Posterior vena cava (tissue), 2 donors: ENCODE results near the gene CREB5. TPM values are rescaled to one million over a fixed set of nuclear protein-coding genes. Genes with fewer than 3 reads are reported as not detected.

Experiments used
- DNase-seq: peaks from one replicate; pipeline ENCODE4 v3.0.0-alpha.2; 2020; ENCODE audit warnings: low spot score
- intact Hi-C, 2 donors: fragments of 100-400 bp; cut with DNase I; formaldehyde crosslinking; loops; one replicate each; pipeline versions ENCODE4 v1.14.1 to v1.14.2; 2022 to 2023
- long read RNA-seq, 2 donors: library from polyadenylated mRNA; unstranded; transcript quantifications; one replicate each; pipeline ENCODE4 v2.0.0, GENCODE V29; 2020 to 2021
- total RNA-seq, 2 donors: library from RNA; stranded (reverse); fragmentation: NEBNext Ultra II Directional; extraction: Animal tissue kit (Norgen Biotek cat#: 25700); gene quantifications; one replicate each; pipeline ENCODE4 v1.2.1, GENCODE V29; 2021
- donor health status: DM: yes; HTN: yes; CAD: no.
- donor health status: DM: yes; HTN: yes; CAD: no.

CREB5 gene
- total RNA-seq: 10 to 100 TPM; 21.5 to 21.9 TPM
- long read RNA-seq, donor 1, partial matches to known transcripts: 3 of 10 reads
- long read RNA-seq, donor 1, other reads (novel, unspliced or antisense): 7 of 10 reads
- long read RNA-seq, donor 2, transcript CREB5-209 (3 exons, 643 nt): major isoform, 6 of 21 reads
- long read RNA-seq, donor 2, partial matches to known transcripts: 5 of 21 reads
- long read RNA-seq, donor 2, other reads (novel, unspliced or antisense): 7 of 21 reads

GRCh38 chr7:28411876-28412662 lies at the start of gene CREB5:
TSS of gene CREB5 (plus strand) at chr7:28412518. CDS start at chr7:28412915, 397 bp downstream.
- intact Hi-C loops: no loop called here
- DNase-seq: no peak

GRCh38 chr7:28362812-28363211 lies 49.5 kb upstream of the CREB5 start:
- intact Hi-C loops: no loop called here

GRCh38 chr7:28364082-28364481 lies 48.2 kb upstream of the CREB5 start:
- intact Hi-C loops: no loop called here
- no peak for DNase-seq

More at GRCh38 chr7:28362812-28363211, 49.5 kb upstream of the CREB5 start:
- no peak for DNase-seq

- intact Hi-C loops: no loop called here
- no peak for DNase-seq
Observed at GRCh38 chr7:28369523-28369922, 42.8 kb upstream of the CREB5 start.

- DNase-seq: no peak
- intact Hi-C loops: no loop called here
Observed at GRCh38 chr7:28371846-28372245, 40.5 kb upstream of the CREB5 start.

- intact Hi-C loops: no loop called here
- no peak for DNase-seq
Observed at GRCh38 chr7:28373990-28374389, 38.3 kb upstream of the CREB5 start.

- no peak for DNase-seq
- intact Hi-C loops: no loop called here
Observed at GRCh38 chr7:28375729-28376128, 36.6 kb upstream of the CREB5 start.

- no peak for DNase-seq
- intact Hi-C loops: no loop called here
Observed at GRCh38 chr7:28376634-28377033, 35.7 kb upstream of the CREB5 start.

- intact Hi-C loops: no loop called here
- no peak for DNase-seq
Observed at GRCh38 chr7:28378574-28379149, 33.7 kb upstream of the CREB5 start.

GRCh38 chr7:28381466-28381865 lies 30.9 kb upstream of the CREB5 start:
- DNase-seq: no peak
- intact Hi-C loops: no loop called here

- intact Hi-C loops: no loop called here
Observed at GRCh38 chr7:28382144-28382543, 30.2 kb upstream of the CREB5 start.

GRCh38 chr7:28383975-28384374 lies 28.3 kb upstream of the CREB5 start:
- DNase-seq: no peak
- intact Hi-C loops: no loop called here

More at GRCh38 chr7:28382144-28382543, 30.2 kb upstream of the CREB5 start:
- DNase-seq: no peak

GRCh38 chr7:28389504-28390395 lies 22.6 kb upstream of the CREB5 start:
- DNase-seq: no peak
- intact Hi-C loops: loop anchor here in 1 of 2 donors (5.0 kb wide), 1 partner anchor 463 kb away; no protein-coding TSS in a partner anchor

- DNase-seq: no peak
- intact Hi-C loops: no loop called here
Observed at GRCh38 chr7:28390426-28390825, 21.9 kb upstream of the CREB5 start.

GRCh38 chr7:28392289-28392688 lies 20.0 kb upstream of the CREB5 start:
- no peak for DNase-seq
- intact Hi-C loops: no loop called here

GRCh38 chr7:28395404-28395803 lies 16.9 kb upstream of the CREB5 start:
- intact Hi-C loops: loop anchor here in 1 of 2 donors (5.0 kb wide), 1 partner anchor 457 kb away; no protein-coding TSS in a partner anchor
- no peak for DNase-seq

GRCh38 chr7:28395831-28396230 lies 16.5 kb upstream of the CREB5 start:
- intact Hi-C loops: loop anchor here in 1 of 2 donors (5.0 kb wide), 1 partner anchor 456 kb away; no protein-coding TSS in a partner anchor

GRCh38 chr7:28397141-28397540 lies 15.2 kb upstream of the CREB5 start:
- intact Hi-C loops: loop anchor here in 1 of 2 donors (5.0 kb wide), 1 partner anchor 455 kb away; no protein-coding TSS in a partner anchor
- DNase-seq: no peak

More at GRCh38 chr7:28395831-28396230, 16.5 kb upstream of the CREB5 start:
- no peak for DNase-seq

- intact Hi-C loops: loop anchor here in 1 of 2 donors (10.0 kb wide), 1 partner anchor 284 kb away; no protein-coding TSS in a partner anchor
- no peak for DNase-seq
Observed at GRCh38 chr7:28400838-28401360, 11.4 kb upstream of the CREB5 start.
